GOT3 (cell line): Measurements from ENCODE around the gene MRPL1.
"Not testable (repeated sequence)": the region's sequence is repeated elsewhere in the genome, so short reads cannot be mapped to it uniquely, and the experiment has no call there.

Experiments used
- DNase-seq: peaks from one replicate; lab custom pipeline; 2025; ENCODE audit warnings: mixed read lengths; lab: John Stamatoyannopoulos, UW

Gene MRPL1

DNA sequence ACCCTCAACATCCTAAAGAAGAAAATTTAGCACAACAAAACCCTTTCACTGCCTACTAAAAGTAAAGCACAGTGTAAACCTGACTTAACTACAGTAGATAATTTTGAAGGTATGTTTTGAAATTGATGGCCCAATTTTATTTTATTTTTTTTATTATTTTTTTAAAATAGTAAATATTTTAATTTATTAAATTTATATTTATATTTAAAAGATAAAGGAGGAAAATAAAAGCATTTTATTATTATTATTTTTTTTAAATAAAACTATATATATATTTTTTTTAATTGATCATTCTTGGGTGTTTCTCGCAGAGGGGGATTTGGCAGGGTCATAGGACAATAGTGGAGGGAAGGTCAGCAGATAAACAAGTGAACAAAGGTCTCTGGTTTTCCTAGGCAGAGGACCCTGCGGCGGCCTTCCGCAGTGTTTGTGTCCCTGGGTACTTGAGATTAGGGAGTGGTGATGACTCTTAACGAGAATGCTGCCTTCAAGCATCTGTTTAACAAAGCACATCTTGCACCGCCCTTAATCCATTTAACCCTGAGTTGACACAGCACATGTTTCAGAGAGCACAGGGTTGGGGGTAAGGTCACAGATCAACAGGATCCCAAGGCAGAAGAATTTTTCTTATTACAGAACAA, 120.4 kb downstream of the MRPL1 start:
- not testable (repeated sequence) for DNase-seq

DNA sequence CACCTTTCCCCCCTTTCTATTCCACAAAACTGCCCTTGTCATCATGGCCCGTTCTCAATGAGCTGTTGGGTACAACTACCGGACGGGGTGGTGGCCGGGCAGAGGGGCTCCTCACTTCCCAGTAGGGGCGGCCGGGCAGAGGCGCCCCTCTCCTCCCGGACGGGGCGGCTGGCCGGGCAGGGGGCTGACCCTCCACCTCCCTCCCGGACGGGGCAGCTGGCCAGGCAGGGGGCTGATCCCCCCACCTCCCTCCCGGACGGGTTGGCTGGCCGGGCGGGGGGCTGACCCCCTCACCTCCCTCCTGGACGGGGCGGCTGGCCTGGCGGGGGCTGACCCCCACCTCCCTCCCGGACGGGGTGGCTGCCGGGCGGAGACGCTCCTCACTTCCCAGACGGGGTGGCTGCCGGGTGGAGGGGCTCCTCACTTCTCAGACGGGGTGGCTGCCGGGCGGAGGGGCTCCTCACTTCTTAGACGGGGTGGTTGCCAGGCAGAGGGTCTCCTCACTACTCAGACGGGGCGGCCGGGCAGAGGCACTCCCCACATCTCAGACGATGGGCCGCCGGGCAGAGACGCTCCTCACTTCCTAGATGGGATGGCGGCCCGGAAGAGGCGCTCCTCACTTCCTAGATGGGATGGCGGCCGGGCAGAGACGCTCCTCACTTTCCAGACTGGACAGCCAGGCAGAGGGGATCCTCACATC, 121.1 kb downstream of the MRPL1 start:
- not testable (repeated sequence) for DNase-seq

DNA sequence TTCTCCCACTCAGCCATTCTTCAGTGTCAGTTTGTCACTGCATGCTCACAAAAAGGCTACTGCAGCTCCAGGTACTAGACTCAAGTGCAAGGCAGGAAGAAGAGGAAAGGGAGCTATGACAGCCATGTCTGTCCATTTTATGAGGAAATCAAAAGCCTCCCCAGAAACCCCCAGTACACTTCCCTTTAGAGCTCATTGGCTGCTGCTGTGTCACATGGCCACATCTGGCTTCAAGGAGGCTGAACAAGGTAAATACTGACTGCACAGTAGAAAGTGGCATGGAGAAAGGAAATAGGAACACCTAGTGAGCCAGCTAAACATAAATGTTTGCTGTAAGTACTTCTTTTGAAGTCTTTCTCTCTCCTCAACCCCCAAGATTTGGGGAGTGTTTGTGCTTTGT, 127.3 kb downstream of the MRPL1 start:
- DNase-seq, result no peak

DNA sequence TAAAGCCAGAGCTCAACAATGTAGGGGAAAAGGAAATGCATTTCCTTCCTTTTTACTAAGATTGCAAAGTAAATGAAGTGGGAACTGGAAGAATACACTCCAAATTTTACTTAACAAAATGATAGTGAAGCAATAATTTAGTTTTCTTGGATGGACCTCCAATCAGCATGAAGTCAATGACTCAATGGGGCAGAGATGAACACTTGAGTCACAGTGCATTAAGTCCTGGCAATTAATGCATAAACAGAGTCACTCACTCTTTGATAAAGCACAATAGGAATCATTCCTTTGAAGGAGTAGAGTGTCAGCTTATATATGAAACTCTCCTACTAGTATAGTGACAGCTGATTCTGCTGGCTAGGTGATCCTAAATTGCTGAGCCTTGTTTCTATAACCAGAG, 127.8 kb downstream of the MRPL1 start:
- no peak for DNase-seq

GRCh38 chr4:77990904-77991358, 128.3 kb downstream of the MRPL1 start:
- no peak for DNase-seq

DNA sequence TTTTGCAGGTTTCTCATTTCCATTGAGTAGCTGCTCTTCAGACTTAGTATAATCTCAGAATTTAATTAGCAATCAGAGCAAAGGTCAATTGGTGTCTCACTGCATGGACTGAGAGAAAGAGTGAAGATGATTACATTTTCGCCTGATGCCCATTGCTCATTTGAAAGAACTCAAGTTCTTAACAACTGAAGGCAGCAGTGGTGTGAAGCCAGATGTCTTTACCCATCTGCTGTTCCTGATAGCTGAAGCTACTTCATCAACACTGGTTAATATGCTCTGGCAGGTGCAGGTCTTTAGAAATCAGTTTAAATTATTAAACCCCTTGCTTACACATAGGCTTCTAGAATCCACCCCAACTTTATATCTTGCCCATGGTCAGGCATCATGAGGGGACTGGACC, 130.0 kb downstream of the MRPL1 start:
- DNase-seq, result no peak

DNA sequence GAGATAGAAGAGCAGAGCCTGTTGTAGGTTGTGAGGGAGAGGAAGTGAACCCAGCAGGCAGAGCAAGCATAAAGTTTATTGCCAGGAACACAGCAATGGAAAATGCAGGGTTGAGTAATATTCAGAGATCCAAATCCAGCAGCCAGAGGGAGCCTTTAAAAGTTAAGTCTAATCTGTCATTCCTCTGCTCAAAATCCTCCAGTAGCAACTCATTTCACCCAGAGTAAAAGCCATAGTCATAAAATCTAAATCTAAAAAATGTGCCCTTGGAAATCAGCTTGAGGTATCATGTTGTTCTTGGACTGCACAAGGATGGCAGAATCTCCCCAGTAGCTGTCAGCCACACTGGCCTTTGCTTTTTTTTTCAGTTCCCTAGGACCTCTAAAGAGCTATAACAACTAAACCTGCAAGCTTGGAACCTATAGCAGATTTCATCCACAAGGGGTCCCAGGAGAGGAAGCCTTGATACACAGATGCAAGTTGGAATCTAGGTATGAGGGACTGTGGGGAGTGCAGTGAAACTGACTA, 131.6 kb downstream of the MRPL1 start:
- DNase-seq, result no peak

DNA sequence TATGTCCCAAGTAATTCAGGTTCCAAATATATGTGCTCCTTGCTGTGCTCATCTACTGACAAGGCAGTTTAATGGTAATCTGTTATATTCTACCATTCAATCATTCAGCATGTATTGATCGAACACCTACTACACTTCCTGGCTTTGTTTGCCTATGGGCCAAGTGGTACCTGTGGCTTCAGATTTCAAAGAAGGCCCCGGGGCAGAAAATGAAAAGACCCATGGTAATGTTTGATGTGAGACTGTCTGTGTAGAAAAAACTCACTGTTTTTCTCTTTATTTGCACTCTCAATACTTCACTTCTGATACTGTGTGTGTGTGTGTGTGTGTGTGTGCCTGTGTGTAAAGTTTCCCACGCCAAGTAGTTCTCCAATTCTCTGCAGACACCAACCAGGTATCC, 133.4 kb downstream of the MRPL1 start:
- no peak for DNase-seq

DNA sequence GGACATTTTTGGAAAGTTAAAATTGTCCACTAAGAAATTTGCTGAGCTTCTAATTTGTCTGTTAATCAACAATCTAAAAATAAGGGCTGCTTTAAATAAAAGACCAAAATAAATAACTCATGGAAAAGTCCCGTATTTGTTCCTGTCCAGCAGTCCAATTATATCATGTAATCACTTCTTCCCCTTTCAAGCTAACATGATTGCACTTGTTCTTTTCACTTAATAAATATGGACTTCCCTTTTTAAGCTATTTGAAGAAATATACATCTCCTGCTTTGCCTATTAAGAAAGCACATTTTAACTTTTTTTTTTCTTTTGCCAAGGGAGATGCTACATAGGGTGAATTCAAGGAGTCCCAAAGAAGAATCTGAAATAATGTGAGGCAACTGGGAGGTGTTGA, 138.9 kb downstream of the MRPL1 start:
- DNase-seq, result no peak

DNA sequence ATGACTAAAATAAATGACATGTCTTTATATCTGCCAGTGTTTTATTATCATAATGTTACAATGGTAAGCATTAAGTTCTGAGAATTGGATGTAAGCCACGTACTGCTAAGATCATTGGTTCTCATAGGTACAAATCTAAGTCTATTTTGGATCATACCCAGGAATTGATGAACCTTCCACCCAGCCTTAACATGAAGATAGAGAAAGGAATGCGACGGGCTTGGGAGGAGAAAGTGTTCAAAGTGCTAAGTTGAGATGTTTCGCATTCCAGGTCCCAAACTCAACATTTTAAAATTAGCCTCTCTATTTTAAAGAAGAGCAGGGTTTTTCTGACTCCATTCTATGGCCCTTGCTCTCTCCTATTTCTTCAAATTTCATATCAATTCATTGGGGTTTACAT, 139.6 kb downstream of the MRPL1 start:
- DNase-seq, result no peak
